OCI-LY3 (cell line): ENCODE data around the gene WDR70.
A peak's percentile ranks its signal among the peaks of the same experiment; 100 is the strongest.
"Not testable (repeated sequence)": the region's sequence is repeated elsewhere in the genome, so short reads cannot be mapped to it uniquely, and the experiment has no call there.

ENCODE experiments used
- H2AFZ ChIP-seq: fragments of 200-600, 300-600 bp; shearing (Covaris generic); 2 replicates; pipeline ENCODE4 v1.6.0; 2014; ENCODE audit warnings: antibody characterized with exemption, low read depth, low read length
- H3K27ac ChIP-seq: fragments of 200-600, 300-600 bp; sonication (generic); 2 replicates; pipeline ENCODE4 v1.5.1; 2014; ENCODE audit warnings: mild to moderate bottlenecking, low read length, moderate library complexity, mixed read lengths
- H3K27me3 ChIP-seq: fragments of 200-600, 300-600 bp; sonication (generic); 2 replicates; pipeline ENCODE4 v1.6.1; 2014; ENCODE audit warnings: low read depth, low read length, mixed read lengths
- H3K36me3 ChIP-seq: fragments of 200-600, 300-600 bp; sonication (generic); replicated peaks from 2 replicates; pipeline ENCODE3; 2014; ENCODE audit warnings: low read depth, low read length, mixed read lengths
- H3K4me1 ChIP-seq: fragments of 300-600, 200-600 bp; sonication (generic); 2 replicates; pipeline ENCODE4 v1.6.1; 2014; ENCODE audit warnings: low read length, mixed read lengths
- H3K4me2 ChIP-seq: fragments of 200-600, 300-600 bp; sonication (generic); 2 replicates; pipeline ENCODE4 v1.6.1; 2014; ENCODE audit warnings: low read length, mixed read lengths
- H3K4me3 ChIP-seq: fragments of 300-600, 200-600 bp; sonication (generic); 2 replicates; pipeline ENCODE4 v1.5.1; 2014; ENCODE audit warnings: antibody characterized with exemption, mild to moderate bottlenecking, low read length, moderate library complexity
- H3K79me2 ChIP-seq: fragments of 300-600, 200-600 bp; shearing (Covaris generic); 2 replicates; pipeline ENCODE4 v1.6.1; 2014; ENCODE audit warnings: mild to moderate bottlenecking, low read length, mixed read lengths
- H3K9ac ChIP-seq: fragments of 300-600, 200-600 bp; shearing (Covaris generic); 2 replicates; pipeline ENCODE4 v1.6.0; 2014; ENCODE audit warnings: mild to moderate bottlenecking, low read length, moderate library complexity
- H3K9me3 ChIP-seq: fragments of 200-600, 300-600 bp; shearing (Covaris generic); 2 replicates; pipeline ENCODE4 v1.6.1; 2014; ENCODE audit warnings: low read length, mixed read lengths; ENCODE audit not compliant: insufficient read depth
- H4K20me1 ChIP-seq: fragments of 200-600, 300-600 bp; sonication (generic); 2 replicates; pipeline ENCODE4 v1.6.1; 2016; ENCODE audit warnings: low read length, mixed read lengths; ENCODE audit not compliant: insufficient read depth
- EZH2phosphoT487 ChIP-seq: fragments of 200-600 bp; shearing (Covaris generic); IDR thresholded peaks from 2 replicates; pipeline ENCODE4 v1.6.1; 2018; ENCODE audit warnings: antibody characterized with exemption, mixed run types, low read depth
- TF ChIP-seq, protein P1 (sequence below): fragments of 200-600, 300-600 bp; sonication (generic); IDR thresholded peaks from 2 replicates; pipeline ENCODE4 v1.5.1; 2014; ENCODE audit warnings: antibody characterized with exemption, low read length, low read depth

Gene WDR70

DNA sequence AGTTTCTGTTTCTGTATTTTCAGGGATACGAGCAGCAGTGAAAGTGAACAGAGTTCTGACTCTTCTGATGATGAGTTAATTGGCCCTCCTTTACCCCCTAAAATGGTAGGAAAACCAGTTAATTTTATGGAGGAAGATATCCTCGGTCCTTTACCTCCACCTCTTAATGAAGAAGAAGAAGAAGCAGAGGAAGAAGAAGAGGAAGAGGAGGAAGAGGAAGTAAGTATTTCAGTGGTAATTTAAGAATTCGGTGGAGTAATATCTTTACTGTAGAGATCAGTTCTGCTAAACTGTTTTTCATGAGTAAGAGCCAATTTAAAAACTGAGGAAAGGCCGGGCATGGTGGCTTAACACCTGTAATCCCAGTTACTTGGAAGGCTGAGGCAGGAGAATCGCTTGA, 17.2 kb downstream of the WDR70 start:
- no peaks in the 10 kb centered on the region for H3K36me3 ChIP-seq
- H2AFZ ChIP-seq = no peak overlapping the region
- no peaks in the 10 kb centered on the region for H3K9me3 ChIP-seq
- peaks cover 13% of the 10 kb centered on the region for H3K4me1 ChIP-seq
- H3K79me2 ChIP-seq = no peaks in the 10 kb centered on the region
- no peaks in the 10 kb centered on the region for H3K27me3 ChIP-seq
- peak overlapping the region; percentile 39; the same call in 1 of the 2 replicates for H3K27ac ChIP-seq
- H3K4me3 ChIP-seq = peak overlapping the region; percentile 10; the same call in 1 of the 2 replicates
- H3K9ac ChIP-seq = no peak overlapping the region
- no peak for TF ChIP-seq EZH2phosphoT487
- TF ChIP-seq, protein P1, sequence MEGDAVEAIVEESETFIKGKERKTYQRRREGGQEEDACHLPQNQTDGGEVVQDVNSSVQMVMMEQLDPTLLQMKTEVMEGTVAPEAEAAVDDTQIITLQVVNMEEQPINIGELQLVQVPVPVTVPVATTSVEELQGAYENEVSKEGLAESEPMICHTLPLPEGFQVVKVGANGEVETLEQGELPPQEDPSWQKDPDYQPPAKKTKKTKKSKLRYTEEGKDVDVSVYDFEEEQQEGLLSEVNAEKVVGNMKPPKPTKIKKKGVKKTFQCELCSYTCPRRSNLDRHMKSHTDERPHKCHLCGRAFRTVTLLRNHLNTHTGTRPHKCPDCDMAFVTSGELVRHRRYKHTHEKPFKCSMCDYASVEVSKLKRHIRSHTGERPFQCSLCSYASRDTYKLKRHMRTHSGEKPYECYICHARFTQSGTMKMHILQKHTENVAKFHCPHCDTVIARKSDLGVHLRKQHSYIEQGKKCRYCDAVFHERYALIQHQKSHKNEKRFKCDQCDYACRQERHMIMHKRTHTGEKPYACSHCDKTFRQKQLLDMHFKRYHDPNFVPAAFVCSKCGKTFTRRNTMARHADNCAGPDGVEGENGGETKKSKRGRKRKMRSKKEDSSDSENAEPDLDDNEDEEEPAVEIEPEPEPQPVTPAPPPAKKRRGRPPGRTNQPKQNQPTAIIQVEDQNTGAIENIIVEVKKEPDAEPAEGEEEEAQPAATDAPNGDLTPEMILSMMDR = no peak
- peak overlapping the region; percentile 63 for H3K4me2 ChIP-seq
- H4K20me1 ChIP-seq = no peaks in the 10 kb centered on the region

DNA sequence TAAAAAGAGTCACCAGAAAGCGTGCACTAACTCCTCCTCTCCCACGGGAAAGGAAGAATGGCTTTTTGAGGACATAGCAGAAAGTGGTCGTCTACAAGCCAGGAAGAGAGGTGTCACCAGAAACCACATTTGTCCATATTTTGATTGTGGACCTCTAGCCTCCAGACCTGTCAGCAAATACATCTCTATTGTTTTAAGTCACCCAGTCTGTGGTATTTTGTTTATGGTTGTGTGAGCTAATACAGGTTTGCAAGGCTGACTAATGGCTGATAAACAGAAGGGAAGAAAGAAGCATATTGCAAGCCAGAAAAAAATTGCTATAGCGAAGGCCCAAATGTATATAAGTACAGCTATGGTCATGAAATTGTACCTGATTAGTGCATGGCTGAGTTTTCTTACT, 21.4 kb downstream of the WDR70 start:
- no peak overlapping the region for H3K27ac ChIP-seq
- H3K36me3 ChIP-seq = no peaks in the 10 kb centered on the region
- H3K27me3 ChIP-seq = no peaks in the 10 kb centered on the region

DNA sequence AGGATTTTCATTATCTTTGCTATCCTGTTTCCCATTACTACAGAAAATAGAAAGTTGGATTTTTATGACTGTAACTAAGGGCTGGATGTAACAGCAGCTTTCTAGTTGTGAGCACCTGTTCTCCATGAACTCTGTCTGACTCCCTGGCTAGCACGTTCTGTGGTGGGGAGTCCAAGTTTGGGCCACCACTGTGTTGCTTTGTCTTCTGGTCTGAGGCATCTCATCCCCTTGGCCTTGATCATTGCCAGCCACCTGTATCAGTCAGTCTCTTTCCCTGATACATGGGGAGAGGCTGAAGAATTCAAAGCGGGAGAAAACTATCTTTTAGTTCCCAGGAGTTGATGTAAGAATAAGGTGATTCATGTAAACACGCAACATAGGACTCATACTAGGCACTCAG, 33.4 kb downstream of the WDR70 start:
- Histone ChIP-seq H3K27me3 (no peaks in the 10 kb centered on the region), H3K79me2 (no peaks in the 10 kb centered on the region), H3K4me2 (no peak overlapping the region), H3K4me1 (no peaks in the 10 kb centered on the region), H3K36me3 (no peaks in the 10 kb centered on the region), H3K4me3 (no peak overlapping the region), H3K9ac (no peak overlapping the region), H3K9me3 (no peaks in the 10 kb centered on the region), H3K27ac (no peak overlapping the region), H2AFZ (no peak overlapping the region), H4K20me1 (no peaks in the 10 kb centered on the region)
- TF ChIP-seq, protein P1 = no peak
- TF ChIP-seq EZH2phosphoT487 = no peak

More for the DNA sequence above, 21.4 kb downstream of the WDR70 start:
- Histone ChIP-seq H3K9ac (no peak overlapping the region), H3K79me2 (no peaks in the 10 kb centered on the region), H4K20me1 (no peaks in the 10 kb centered on the region), H3K4me3 (no peak overlapping the region), H3K4me1 (peaks cover 13% of the 10 kb centered on the region), H3K9me3 (no peaks in the 10 kb centered on the region), H3K4me2 (no peak overlapping the region), H2AFZ (no peak overlapping the region)
- TF ChIP-seq EZH2phosphoT487 = no peak
- TF ChIP-seq, protein P1 = no peak

DNA sequence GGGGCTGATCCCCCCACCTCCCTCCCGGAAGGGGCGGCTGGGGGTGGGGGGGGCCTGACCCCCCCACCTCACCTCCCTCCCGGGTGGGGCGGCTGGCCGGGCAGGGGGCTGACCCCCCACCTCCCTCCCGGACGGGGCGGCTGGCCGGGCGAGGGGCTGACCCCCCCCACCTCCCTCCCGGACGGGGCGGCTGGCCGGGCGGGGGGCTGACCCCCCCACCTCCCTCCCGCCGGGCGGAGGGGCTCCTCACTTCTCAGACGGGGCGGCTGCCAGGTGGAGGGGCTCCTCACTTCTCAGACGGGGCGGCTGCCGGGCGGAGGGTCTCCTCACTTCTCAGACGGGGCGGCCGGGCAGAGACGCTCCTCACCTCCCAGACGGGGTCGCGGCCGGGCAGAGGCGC, 36.3 kb downstream of the WDR70 start:
- not testable (repeated sequence) for H3K9me3 ChIP-seq, H4K20me1 ChIP-seq, H2AFZ ChIP-seq, H3K27ac ChIP-seq, H3K4me2 ChIP-seq, H3K4me1 ChIP-seq, H3K27me3 ChIP-seq, H3K79me2 ChIP-seq, H3K36me3 ChIP-seq, H3K4me3 ChIP-seq, H3K9ac ChIP-seq

DNA sequence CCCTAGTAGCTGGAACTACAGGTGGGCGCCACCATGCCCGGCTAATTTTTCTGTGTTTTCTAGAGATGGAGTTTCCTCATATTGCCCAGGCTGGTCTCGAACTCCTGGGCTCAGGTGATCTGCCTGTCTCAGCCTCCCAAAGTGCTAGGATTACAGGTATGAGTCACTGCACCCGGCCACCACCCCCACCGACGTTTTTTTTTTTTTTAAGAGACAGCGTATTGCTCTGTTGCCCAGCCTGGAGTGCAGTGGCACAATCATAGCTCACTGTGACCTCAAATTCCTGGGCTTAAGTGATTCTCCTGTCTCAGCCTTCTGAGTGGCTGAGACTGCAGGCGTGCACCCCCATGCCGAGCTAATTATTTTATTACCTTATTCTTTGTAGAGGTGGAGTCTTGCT, 38.2 kb downstream of the WDR70 start:
- Histone ChIP-seq H3K79me2 (no peaks in the 10 kb centered on the region), H3K9me3 (no peaks in the 10 kb centered on the region), H3K27ac (no peak overlapping the region), H3K4me3 (no peak overlapping the region), H3K36me3 (peaks cover 3% of the 10 kb centered on the region), H3K9ac (no peak overlapping the region), H3K4me2 (no peak overlapping the region), H3K27me3 (no peaks in the 10 kb centered on the region), H4K20me1 (no peaks in the 10 kb centered on the region), H2AFZ (no peak overlapping the region), H3K4me1 (peaks cover 9% of the 10 kb centered on the region)
- TF ChIP-seq EZH2phosphoT487 = no peak
- TF ChIP-seq, protein P1 = no peak
